ENCODE data around the gene ELOA. TPM values are rescaled to one million over a fixed set of nuclear protein-coding genes. Genes with fewer than 3 reads are reported as not detected.
"Not testable (repeated sequence)": the region's sequence is repeated elsewhere in the genome, so short reads cannot be mapped to it uniquely, and the experiment has no call there.

The ELOA gene
- total RNA-seq, 3 donors from 2014 or later, result 61.9 to 69.8 (median 67.1) TPM

DNA sequence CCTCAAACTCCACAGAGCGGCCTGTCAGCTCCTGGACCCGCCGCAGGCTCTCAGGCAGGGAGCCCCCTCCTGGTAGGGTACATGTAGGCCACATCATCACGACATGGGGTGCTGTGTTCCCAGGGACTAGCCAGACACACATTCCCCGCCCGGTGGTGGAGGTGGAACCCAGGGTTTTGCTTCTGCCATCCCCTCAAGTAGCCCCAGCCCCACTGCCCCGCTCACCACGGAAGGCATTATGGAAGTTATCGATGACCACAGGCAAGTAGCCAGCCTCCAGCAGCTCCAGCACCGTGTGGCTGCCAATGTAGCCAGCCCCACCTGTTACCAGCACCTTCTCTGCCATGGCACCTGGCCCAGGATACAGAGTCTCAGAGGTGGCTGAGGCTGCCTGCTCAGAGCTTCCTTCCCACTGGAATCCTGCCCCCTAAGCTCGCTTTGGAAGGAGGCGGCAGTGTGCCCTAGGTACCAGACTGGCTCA lies 55.4 kb downstream of the ELOA start:
- ATAC-seq (no peak), DNase-seq (no peak)
- H3K4me3 Mint-ChIP-seq, result peak overlapping the region; percentile 91
- peaks cover 16% of the 10 kb centered on the region for H3K4me1 Mint-ChIP-seq (ENCODE audit: low read depth)
- H3K27me3 Mint-ChIP-seq (ENCODE audit: low read depth), result no peaks in the 10 kb centered on the region
- no peaks in the 10 kb centered on the region for H3K9me3 Mint-ChIP-seq
- peaks cover 4% of the 10 kb centered on the region for H3K36me3 Mint-ChIP-seq (ENCODE audit: insufficient read depth)

DNA sequence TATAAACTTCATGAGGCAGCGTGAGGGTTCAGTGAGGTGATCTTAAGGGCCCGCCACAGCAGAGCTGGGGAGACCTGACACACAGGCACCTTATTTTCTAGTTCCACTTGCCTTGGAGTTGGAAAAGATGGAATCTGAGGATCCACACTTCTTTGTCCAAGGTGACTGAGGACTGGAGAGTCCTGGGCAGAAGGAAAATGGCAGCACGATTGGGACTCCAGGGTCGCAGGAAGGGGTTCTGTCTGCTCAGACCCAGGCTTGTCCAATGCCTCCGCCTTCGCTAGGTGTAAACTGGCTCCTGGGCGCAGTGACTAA lies 55.9 kb downstream of the ELOA start:
- DNase-seq (no peak), ATAC-seq (no peak)
- H3K4me1 Mint-ChIP-seq (ENCODE audit: low read depth), result peaks cover 16% of the 10 kb centered on the region
- peak overlapping the region; percentile 91 for H3K4me3 Mint-ChIP-seq
- no peaks in the 10 kb centered on the region for H3K9me3 Mint-ChIP-seq
- no peaks in the 10 kb centered on the region for H3K27me3 Mint-ChIP-seq (ENCODE audit: low read depth)
- H3K36me3 Mint-ChIP-seq (ENCODE audit: insufficient read depth), result peaks cover 4% of the 10 kb centered on the region

DNA sequence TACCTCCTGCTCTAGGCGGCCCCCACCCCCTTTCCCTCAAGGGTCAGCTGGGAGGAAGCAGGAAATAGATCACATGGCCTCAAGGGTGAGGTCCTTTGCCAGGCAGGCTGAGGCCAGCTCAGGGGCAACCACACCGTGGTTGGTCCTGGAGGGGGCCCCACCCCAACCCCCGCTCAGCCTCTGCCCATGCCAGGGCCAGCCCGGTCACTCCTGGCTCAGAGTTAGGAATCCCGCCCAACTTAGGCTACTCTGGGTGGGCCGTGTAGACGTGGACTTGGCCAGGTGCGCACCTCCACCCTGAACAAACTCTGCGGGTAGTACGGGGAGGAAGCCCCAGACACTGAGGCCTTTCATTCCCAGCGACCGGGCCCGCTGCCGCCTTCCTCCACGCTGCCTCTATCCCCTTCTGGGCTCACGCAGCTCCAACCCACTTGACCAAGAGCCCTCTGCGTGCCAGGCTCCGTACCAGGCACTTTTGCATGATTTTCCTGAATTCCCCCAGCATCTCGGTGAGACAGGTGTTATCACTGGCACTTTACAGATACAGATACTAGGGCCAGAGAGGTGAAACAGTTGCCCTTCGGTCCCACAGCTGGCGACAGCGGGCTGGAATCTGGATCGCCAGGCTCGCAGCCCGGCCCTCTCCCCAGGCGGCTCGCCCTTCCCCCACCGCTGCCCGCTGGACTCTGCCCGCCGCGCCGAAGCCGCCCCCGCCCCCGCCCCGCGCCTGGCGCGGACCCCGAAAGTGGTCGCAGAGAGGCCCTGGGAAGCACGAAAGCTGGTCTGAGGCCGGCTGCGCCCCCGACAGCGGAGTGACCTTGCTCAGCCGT lies 56.5 kb downstream of the ELOA start:
- Mint-ChIP-seq H3K4me3 (peak overlapping the region; percentile 91), H3K9me3 (no peaks in the 10 kb centered on the region), H3K27me3 (ENCODE audit: low read depth) (no peaks in the 10 kb centered on the region), H3K36me3 (ENCODE audit: insufficient read depth) (peaks cover 4% of the 10 kb centered on the region), H3K4me1 (ENCODE audit: low read depth) (peaks cover 16% of the 10 kb centered on the region)
- ATAC-seq (peak; percentile 3 to 4), DNase-seq (peak; percentile 18)

DNA sequence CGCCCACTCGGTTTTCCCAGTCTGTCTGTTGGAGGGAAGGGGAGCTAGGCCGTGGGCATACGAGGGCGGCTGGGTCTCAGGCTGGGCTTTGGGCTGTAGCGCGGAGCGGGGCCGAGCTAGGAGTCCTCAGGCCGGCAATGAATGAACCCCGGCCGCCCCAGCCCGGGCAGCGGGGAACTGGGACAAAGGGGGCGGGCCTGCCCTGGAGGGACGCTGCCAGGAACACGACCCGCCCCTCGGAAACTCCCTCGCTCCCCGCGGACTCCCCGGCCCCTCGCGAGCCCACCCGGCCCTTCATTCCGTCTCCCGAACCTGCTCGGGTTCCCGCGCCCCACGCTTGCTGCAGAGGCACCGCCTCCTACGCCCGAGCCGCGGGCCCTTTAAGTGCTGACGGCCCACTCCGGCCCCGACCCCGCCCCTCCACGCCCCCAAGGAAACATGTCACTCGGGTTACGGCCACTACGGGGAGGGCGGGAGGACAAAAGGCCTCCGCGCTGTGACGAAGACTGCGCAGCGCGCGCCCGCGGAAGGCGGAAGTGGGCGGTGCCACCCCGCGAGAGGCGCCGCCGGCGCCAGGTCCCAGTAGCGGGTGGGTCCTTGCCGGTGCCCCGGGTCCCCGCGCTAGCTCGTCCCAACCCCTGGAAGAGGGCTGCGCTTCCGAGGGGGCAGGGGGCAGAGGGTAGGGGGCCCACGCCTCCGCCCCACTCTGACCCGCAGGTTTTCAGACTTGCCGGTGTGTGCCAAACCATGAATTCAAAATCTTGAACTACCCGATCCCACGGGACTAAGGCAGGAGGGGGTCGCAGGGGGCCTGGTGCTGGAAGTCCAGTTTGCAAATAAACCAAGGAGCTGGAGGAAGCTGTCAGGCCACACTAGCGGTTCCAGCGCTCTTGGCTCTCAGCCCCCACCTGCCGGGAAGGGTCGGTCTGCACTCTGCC lies 57.4 kb downstream of the ELOA start, which contains the start of gene GALE:
GALE (minus strand) TSS at position 355 of the 938 bp plus-strand sequence. CDS start 1,747 bp downstream, outside the sequence.
- H3K4me3 Mint-ChIP-seq, result peak within 1 kb of the TSS; percentile 91
- H3K36me3 Mint-ChIP-seq (ENCODE audit: insufficient read depth), result peaks cover 4% of the 10 kb centered on the region
- H3K27me3 Mint-ChIP-seq (ENCODE audit: low read depth), result no peaks in the 10 kb centered on the region
- H3K9me3 Mint-ChIP-seq, result no peaks in the 10 kb centered on the region
- H3K4me1 Mint-ChIP-seq (ENCODE audit: low read depth), result peaks cover 16% of the 10 kb centered on the region
- peak; percentile 90 to 92 for ATAC-seq
- peak; percentile 96 for DNase-seq

DNA sequence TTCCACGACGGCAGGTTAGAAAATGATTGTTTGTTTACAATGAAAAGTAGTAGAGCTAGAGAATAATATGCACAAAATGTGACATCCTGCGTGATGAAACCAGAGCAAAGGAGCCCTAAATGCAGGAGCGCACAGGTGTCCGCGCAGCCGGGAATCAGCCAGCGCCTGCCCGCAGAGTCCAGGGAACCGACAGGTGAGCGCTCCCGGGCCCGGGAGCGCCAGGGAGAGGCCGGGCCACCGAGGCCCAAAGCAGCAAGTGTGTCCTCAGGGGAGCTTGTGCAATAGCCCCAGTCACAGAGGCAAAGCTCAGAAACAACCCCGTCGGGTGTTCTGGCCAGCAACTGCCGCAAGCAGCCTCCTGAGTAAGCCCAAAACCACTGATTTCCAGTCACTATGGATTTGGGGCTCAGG lies 58.1 kb downstream of the ELOA start:
- H3K9me3 Mint-ChIP-seq, result no peaks in the 10 kb centered on the region

DNA sequence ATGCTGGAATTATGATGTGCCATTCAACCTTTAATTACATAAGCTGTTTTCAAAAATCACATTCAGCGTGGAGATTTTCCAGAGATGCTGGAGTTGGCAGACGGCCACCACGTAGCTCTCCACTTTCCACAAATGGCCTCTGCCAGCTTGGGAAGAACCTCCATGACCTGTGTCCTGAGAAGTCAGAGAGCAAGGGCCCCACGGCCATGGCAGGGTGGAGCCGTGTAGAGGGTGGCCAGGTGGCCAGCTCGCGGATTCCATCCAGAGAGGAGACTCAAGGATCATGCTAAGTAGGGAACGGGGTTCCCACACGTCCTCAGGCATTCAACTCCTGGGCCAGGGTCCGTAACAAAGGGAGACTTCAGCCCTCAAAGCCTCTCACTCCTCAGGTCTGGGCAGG lies 58.6 kb downstream of the ELOA start:
- H3K4me3 Mint-ChIP-seq, result peak overlapping the region; percentile 91
- ATAC-seq, result no peak
- H3K9me3 Mint-ChIP-seq, result no peaks in the 10 kb centered on the region

More for the DNA sequence above, 58.1 kb downstream of the ELOA start:
- ATAC-seq, result no peak
- DNase-seq, result no peak
- H3K4me3 Mint-ChIP-seq, result peak overlapping the region; percentile 91
- H3K4me1 Mint-ChIP-seq (ENCODE audit: low read depth), result peaks cover 16% of the 10 kb centered on the region
- peaks cover 4% of the 10 kb centered on the region for H3K36me3 Mint-ChIP-seq (ENCODE audit: insufficient read depth)
- H3K27me3 Mint-ChIP-seq (ENCODE audit: low read depth), result no peaks in the 10 kb centered on the region

DNA sequence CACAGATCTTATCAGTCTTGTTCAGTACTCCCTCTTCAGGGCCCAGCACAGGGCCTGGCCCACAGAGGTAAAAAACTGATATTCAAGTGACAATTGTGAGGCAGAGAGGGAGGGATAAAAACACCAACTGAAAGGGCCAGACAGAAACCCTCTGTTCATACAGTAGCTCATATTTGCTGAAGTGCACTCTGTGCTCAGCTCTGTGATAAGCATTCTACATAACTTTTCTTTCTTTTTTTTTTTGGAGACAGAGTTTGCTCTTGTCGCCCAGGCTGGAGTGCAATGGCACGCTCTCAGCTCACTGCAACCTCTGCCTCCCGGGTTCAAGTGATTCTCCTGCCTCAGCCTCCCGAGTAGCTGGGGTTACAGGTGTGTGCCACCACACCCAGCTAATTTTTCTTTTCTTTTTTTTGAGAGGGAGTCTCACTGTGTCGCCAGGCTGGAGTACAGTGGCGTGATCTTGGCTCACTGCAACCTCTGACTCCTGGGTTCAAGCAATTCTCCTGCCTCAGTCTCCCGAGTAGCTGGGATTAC lies 59.6 kb downstream of the ELOA start:
- H3K9me3 Mint-ChIP-seq; H3K4me3 Mint-ChIP-seq; H3K36me3 Mint-ChIP-seq (ENCODE audit: insufficient read depth); ATAC-seq; DNase-seq; H3K27me3 Mint-ChIP-seq (ENCODE audit: low read depth): not testable (repeated sequence)
- peaks cover 16% of the 10 kb centered on the region for H3K4me1 Mint-ChIP-seq (ENCODE audit: low read depth)

More for the DNA sequence above, 58.6 kb downstream of the ELOA start:
- H3K36me3 Mint-ChIP-seq (ENCODE audit: insufficient read depth), result no peaks in the 10 kb centered on the region
- DNase-seq, result no peak
- H3K27me3 Mint-ChIP-seq (ENCODE audit: low read depth), result no peaks in the 10 kb centered on the region
- H3K4me1 Mint-ChIP-seq (ENCODE audit: low read depth), result peaks cover 16% of the 10 kb centered on the region

DNA sequence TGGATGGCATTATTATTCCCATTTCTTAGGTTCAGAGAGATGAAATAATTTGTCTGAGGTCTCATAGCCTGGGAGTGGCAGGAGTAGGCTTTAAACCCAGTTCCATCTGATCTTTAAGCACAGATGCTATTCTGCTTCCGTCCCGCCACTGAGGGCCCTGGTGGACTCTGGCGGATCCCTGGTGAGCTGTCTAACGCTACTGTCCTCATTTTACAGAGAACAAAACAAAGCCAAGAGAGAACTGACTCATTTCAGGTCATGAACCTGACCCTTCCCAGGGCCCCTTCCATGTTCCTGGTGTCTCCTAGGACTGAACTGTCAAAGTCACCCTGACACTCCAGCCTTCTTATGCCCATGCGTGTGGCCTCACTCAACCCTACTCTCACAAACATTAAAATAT lies 60.4 kb downstream of the ELOA start:
- Mint-ChIP-seq H3K4me1 (ENCODE audit: low read depth) (peaks cover 16% of the 10 kb centered on the region), H3K36me3 (ENCODE audit: insufficient read depth) (no peaks in the 10 kb centered on the region), H3K27me3 (ENCODE audit: low read depth) (no peaks in the 10 kb centered on the region), H3K4me3 (no peak overlapping the region), H3K9me3 (no peaks in the 10 kb centered on the region)
- ATAC-seq, result no peak
- DNase-seq, result no peak

DNA sequence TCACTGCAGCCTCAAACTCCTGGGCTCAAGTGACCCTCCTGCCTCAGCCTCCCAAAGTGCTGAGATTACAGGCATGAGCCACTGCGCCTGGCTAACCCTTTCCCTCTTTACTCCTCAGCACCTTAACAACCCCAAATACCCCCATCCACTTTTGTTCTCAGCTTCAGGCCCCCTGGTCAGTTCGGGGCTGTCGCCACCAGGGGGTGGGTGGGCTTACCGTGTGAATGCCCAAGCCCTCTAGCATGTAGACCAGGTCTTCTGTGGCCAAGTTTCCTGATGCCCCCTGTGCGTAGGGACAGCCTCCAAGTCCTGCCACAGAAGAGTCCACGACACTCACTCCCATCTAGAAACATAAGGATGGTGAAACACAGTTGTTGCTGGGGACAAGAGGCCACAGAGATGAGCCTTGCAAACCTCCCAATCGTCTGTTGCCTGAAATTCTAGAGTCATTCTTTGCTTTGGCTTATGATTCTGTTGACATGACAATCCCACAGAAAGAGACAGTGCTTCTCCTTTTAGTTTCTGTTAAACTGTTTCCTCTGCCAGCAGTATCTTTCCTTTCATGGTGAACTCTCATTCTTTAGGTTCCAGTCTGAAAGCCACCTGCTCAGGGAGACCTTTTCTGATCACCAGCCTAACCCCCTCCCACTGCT lies 61.0 kb downstream of the ELOA start:
- H3K27me3 Mint-ChIP-seq (ENCODE audit: low read depth), result no peaks in the 10 kb centered on the region
- no peak overlapping the region for H3K4me3 Mint-ChIP-seq
- H3K9me3 Mint-ChIP-seq, result no peaks in the 10 kb centered on the region
- DNase-seq, result no peak
- H3K4me1 Mint-ChIP-seq (ENCODE audit: low read depth), result peaks cover 10% of the 10 kb centered on the region
- H3K36me3 Mint-ChIP-seq (ENCODE audit: insufficient read depth), result no peaks in the 10 kb centered on the region
- ATAC-seq, result no peak

DNA sequence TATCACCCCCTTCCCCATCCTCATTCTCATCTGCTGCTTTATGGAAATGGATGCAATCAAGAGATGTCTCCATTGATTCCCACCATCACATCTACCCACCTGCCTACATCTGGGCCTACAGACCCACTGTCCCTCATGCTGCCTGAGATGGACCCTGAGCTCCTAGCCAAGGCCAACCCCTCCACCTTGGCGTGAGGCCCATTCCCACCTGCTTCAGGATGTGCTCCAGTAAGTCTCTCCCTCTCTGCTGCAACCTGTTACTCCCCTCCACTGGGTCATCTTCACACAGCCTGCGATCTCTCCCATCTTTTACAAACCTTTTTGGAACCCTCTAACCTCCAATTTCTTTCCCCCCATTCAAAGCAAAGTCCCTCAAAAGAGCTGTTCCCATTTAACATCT lies 61.8 kb downstream of the ELOA start:
- Mint-ChIP-seq H3K9me3 (no peaks in the 10 kb centered on the region), H3K36me3 (ENCODE audit: insufficient read depth) (no peaks in the 10 kb centered on the region), H3K4me1 (ENCODE audit: low read depth) (peaks cover 8% of the 10 kb centered on the region), H3K4me3 (no peak overlapping the region), H3K27me3 (ENCODE audit: low read depth) (no peaks in the 10 kb centered on the region)
- DNase-seq, result no peak
- ATAC-seq, result no peak

DNA sequence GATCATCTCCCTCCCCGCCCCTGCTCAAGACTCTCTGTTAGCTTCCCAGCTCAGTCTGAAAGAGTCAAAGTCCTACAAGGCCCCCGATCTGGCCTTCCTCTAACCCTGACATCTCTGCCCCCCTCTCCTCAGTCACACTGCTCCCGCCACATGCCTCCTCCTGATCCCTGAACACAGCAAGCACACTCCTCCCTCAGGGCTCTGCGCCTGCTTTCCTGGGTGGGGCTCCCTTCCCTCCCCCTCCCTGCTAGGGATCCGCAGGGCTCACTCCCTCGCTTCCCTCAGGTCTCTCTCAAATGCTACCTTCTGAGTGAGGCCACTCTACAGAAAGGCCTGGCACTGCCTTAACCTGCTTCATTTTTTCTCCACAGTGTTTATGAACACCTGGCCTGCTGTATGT lies 63.0 kb downstream of the ELOA start:
- H3K4me3 Mint-ChIP-seq, result no peak overlapping the region
- H3K36me3 Mint-ChIP-seq (ENCODE audit: insufficient read depth), result peaks cover 5% of the 10 kb centered on the region
- ATAC-seq, result no peak
- DNase-seq, result no peak
- H3K4me1 Mint-ChIP-seq (ENCODE audit: low read depth), result peaks cover 13% of the 10 kb centered on the region
- no peaks in the 10 kb centered on the region for H3K9me3 Mint-ChIP-seq
- no peaks in the 10 kb centered on the region for H3K27me3 Mint-ChIP-seq (ENCODE audit: low read depth)

DNA sequence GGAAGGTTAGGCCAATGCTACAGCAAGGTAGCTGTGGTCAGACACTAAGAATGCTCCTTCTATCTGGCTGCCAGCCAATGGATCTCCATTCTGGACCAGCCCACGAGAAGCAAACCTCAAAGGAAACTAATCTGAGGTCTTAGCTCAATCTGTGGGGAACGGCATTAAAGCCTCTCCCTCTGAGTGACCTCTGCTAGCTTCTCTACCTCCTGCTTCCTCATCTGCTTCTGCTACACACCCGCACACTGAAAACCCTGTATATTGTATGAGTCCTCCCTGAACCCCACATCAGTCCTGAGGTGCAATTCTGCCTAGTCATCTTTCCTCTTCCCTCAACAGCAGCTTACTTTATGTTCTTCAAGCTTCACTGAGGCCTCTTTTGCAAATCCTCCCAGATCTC lies 64.2 kb downstream of the ELOA start:
- Mint-ChIP-seq H3K4me1 (ENCODE audit: low read depth) (peaks cover 10% of the 10 kb centered on the region), H3K9me3 (no peaks in the 10 kb centered on the region), H3K27me3 (ENCODE audit: low read depth) (no peaks in the 10 kb centered on the region), H3K36me3 (ENCODE audit: insufficient read depth) (peaks cover 10% of the 10 kb centered on the region), H3K4me3 (no peak overlapping the region)
- DNase-seq, result no peak
- ATAC-seq, result no peak

DNA sequence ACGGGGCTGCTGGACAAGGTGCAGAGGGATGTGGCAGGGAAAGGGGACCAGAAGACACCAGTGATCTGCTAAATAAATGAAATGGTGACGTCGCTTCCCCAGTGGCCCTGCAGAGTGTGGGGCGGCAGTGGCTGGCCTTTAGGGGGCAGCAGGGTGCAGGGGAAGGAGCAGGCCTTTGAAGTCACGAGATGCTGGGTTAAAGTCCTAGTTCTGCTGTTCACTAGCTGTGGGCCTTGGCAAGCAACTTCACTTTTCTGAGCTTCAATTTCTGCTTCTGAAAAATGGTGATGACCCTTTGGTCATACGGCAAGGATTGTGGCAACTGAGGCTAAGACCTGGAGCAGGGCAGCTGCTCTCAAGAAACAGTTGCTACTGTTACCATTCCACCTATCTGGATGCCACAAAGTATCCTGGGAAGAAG lies 66.5 kb downstream of the ELOA start:
- Mint-ChIP-seq H3K4me1 (ENCODE audit: low read depth) (peaks cover 10% of the 10 kb centered on the region), H3K4me3 (no peak overlapping the region), H3K9me3 (no peaks in the 10 kb centered on the region), H3K36me3 (ENCODE audit: insufficient read depth) (peaks cover 14% of the 10 kb centered on the region), H3K27me3 (ENCODE audit: low read depth) (no peaks in the 10 kb centered on the region)
- ATAC-seq (peak; percentile 94 to 95), DNase-seq (peak; percentile 73)
